Stimulated activated CD8-positive, alpha-beta memory T cell treated with anti-CD3 and anti-CD28 coated beads, Interleukin-12 subunit alpha, Interleukin-12 subunit beta, amount 100 ng/mL, for 4 hours (primary cell): Measurements from ENCODE around the gene GLB1L2.

Experiments used
- DNase-seq: peaks from one replicate; pipeline ENCODE4 v3.0.0-alpha.2; 2020; ENCODE audit warnings: low read depth

Gene GLB1L2

GRCh38 chr11:134387501-134387900 is 55.7 kb downstream of the GLB1L2 start:
- DNase-seq: no peak

DNA sequence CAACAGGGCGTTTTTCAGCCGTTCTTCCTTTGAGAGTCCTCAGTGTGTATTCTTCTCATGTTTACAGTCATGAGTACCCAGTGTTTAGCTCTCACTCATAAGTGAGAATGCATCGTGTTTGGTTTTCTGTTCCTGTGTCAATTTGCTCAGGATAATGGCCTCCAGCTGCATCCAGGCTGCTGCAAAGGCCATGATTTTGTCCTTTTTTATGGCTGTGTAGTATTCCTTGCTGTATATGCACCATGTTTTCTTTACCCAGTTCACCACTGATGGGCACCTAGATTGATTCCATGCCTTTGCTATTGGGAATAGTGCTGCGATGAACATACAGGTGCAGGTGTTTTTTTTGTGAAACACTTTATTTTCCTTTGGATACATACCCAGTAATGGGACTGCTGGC is 56.8 kb downstream of the GLB1L2 start:
- DNase-seq: no peak

DNA sequence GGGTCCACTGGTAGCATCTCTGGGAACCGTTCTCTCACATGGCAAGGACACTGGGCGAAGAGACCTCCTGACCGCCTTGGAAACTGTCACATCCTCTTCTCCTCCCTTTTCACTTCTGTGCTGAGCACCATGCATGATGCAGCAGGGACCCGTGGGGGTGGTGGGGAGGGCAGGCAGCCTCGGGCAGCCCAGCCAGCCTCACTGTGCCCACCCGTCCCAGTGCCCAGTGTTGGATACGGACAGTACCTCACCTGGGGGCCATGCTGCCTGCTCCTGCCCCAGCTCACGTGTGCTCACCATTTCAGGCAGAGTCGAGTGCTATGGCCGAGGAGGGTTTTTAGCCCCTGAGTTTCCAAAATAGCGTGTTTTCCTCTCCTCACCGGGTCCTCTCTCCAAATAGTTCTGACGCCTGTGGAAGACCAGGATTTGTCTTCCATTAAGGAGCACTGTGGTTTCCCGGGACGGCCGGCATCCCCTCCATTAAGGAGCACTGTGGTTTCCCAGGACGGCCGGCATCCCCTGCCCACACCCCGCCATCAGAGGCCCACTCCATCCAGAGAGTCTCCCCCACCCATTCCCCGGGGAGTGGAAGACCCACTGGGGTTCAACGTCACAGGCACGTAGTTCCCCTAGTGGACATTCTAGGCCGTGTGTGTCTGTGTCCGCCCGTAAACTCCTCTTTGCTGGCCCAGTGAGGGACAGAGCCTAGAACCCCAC is 57.8 kb downstream of the GLB1L2 start:
- no peak for DNase-seq

- no peak for DNase-seq
These were observed 59.1 kb downstream of the GLB1L2 start for GRCh38 chr11:134390706-134391569.

DNA sequence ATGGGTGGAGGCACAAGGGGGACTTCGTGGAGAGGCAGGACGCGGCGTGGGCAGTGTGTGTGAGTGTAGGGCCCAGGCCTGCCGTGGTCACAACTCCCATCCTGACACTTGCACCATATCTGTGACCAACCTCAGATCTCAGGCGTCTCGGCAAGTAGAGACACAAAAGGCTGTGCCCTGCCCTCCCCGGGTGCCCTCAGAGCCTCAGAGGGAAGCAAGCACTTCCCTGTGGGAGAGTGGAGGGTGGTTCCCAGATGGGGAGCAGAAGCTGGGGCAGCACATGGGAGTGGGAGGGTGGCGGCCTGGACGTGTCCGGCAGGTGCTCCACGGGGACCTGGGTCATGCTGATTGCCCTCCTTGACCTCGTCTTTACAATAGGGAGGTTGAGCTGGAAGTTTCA is 59.9 kb downstream of the GLB1L2 start:
- no peak for DNase-seq

DNA sequence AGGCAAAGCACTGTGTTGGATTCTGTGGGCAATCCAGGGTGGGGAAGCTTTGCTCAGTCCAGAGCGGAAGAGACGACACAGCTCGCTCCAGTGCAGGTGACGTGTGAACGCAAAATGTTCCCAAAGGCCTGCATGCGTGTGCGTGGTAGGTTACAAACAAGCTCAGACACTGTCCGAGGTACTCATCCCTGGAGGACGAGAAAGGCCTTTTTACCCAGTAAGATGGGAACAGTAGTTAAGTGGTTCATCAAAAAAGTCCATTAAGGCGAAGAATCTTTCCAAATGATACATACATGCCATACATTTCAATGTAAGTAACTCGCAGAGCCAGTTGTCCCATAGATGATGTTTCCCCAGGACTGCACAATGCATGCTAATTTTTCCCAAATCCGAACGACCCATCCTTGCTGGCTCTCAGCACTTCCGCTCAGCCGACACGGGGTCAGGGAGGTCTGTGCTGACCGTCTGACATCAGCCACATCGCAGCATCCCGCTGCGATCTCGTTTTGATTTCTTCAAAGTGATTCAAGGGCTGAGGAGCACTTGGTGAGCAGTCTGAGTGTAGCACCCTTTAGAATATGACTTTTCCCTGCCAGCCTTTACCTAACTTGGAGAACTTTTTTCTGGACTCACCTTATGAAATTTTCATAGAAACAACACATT is 61.3 kb downstream of the GLB1L2 start:
- DNase-seq: no peak

- DNase-seq: no peak
These were observed 61.9 kb downstream of the GLB1L2 start for GRCh38 chr11:134393638-134394037.

GRCh38 chr11:134394311-134394710 is 62.5 kb downstream of the GLB1L2 start:
- no peak for DNase-seq

GRCh38 chr11:134395002-134395401 is 63.2 kb downstream of the GLB1L2 start:
- DNase-seq: no peak

GRCh38 chr11:134397304-134398078 is 65.7 kb downstream of the GLB1L2 start:
- no peak for DNase-seq

GRCh38 chr11:134398079-134398444 is 66.3 kb downstream of the GLB1L2 start:
- DNase-seq: no peak

GRCh38 chr11:134398644-134399292 is 67.0 kb downstream of the GLB1L2 start:
- no peak for DNase-seq

- DNase-seq: no peak
These were observed 67.5 kb downstream of the GLB1L2 start for GRCh38 chr11:134399293-134399654.

DNA sequence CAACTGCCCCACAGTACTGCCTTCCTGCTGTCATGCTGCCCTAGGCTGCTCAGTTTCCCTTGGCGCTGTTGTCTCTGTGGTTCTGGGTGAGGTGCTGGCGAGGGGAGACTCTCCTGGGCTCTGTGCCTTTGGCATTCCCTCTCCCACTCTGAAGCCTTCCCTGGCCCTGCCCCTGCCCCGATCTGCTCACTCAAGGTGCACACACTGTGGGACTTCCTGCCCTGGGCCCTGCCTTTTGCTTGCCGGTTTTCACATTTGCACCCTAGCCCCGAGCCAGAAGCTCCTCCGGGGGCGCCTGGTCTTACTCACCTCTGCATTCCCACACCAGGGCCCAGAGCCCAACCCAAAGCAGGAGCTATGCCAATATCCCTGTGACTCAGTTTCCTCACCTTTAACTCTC is 68.2 kb downstream of the GLB1L2 start:
- DNase-seq: no peak

- DNase-seq: no peak
These were observed 70.3 kb downstream of the GLB1L2 start for GRCh38 chr11:134401825-134402809.

DNA sequence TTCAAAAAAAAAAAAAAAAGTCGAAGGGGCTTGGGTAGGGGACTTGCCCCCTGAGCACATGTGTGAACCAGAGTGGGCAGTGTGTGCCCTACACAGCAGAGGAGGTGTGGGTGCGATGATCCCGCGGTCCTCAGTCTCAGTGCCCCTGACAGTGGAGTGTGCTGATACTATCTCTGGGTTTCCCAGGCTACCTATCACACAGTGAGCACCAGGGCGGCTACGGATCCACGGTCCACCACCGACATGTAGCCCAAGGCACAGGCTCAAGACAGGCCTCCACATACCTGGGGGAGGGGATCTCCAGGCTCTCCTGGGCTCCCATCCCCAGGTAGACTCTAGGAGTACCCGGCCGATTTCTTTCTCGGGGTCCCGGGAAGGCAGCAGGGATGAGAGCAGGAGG is 71.1 kb downstream of the GLB1L2 start:
- DNase-seq: no peak

DNA sequence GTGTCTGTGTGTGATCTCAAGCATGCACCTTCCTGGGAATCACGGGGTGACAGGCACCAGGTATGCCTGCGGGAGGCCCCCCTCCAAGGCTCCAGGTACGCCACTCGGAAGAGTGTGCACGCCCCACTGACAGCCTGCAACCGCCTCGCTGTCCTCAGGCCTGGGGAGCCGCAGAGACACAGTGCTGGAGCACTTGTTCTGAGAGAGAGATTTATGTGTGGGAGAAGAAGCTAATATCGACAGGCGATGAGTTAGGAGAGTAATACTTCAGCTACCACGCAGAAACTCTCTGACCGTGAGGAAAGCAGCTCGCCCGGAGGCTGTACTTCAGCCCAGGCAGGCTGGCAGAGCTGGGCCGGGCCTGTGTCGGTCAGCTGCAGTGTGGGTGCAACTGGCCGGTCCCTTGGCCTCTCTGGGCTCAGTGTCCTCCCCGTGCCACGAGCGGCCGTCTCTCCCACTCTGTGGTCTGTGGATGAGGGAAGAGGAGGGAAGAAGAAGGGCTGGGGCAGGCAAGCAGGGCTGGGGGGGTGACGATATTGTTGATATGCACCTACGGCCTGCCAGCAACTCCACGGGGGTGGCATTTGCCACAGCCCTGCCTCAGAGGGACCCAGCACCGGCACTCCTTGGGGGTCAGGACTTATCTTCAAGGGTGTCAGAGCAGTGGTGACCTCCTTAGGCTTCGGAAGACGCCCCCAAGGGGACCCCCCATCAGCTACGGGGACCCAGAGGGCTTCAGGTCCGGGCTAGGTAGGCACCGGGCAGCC is 73.0 kb downstream of the GLB1L2 start:
- no peak for DNase-seq

DNA sequence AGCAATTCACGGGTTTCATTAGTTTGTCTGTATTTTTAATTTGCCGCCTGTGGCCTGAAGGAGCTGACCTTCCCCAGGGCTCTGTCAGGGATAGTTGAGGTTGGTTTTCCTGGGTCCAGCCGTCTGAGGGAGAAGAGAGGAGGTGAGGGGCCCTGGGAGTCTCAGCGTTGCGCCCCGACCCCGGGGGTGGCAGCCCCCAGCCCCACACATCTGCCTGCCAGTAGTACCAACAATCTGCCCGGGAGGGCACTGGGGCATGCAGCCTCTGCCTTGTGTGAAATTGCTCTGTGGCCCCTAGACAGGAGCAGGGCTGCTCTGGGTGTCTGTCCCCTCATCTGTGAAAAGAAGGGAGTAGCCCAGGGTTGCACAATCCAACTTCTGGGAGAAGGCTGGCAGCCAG is 73.6 kb downstream of the GLB1L2 start:
- DNase-seq: no peak

GRCh38 chr11:134405841-134406240 is 74.1 kb downstream of the GLB1L2 start:
- no peak for DNase-seq
